ES-I3 (cell line): Measurements from ENCODE around the gene CDK6.

ENCODE experiments used
- H3K36me3 ChIP-seq: 2 replicates; pipeline ENCODE4 v1.6.1; 2013; ENCODE audit warnings: mild to moderate bottlenecking, low read length, control low read depth, moderate library complexity; ENCODE audit not compliant: insufficient read depth
- H3K4me1 ChIP-seq: 2 replicates; pipeline ENCODE4 v1.6.1; 2013; ENCODE audit warnings: mild to moderate bottlenecking, control low read depth, low read length; ENCODE audit not compliant: insufficient read depth
- H3K9ac ChIP-seq: 2 replicates; pipeline ENCODE4 v1.6.1; 2013; ENCODE audit warnings: low read depth, mild to moderate bottlenecking, low read length, moderate library complexity
- H3K9me3 ChIP-seq: 2 replicates; pipeline ENCODE4 v1.6.1; 2013; ENCODE audit warnings: mild to moderate bottlenecking, low read length, moderate library complexity; ENCODE audit not compliant: control insufficient read depth, insufficient read depth

Gene CDK6

DNA sequence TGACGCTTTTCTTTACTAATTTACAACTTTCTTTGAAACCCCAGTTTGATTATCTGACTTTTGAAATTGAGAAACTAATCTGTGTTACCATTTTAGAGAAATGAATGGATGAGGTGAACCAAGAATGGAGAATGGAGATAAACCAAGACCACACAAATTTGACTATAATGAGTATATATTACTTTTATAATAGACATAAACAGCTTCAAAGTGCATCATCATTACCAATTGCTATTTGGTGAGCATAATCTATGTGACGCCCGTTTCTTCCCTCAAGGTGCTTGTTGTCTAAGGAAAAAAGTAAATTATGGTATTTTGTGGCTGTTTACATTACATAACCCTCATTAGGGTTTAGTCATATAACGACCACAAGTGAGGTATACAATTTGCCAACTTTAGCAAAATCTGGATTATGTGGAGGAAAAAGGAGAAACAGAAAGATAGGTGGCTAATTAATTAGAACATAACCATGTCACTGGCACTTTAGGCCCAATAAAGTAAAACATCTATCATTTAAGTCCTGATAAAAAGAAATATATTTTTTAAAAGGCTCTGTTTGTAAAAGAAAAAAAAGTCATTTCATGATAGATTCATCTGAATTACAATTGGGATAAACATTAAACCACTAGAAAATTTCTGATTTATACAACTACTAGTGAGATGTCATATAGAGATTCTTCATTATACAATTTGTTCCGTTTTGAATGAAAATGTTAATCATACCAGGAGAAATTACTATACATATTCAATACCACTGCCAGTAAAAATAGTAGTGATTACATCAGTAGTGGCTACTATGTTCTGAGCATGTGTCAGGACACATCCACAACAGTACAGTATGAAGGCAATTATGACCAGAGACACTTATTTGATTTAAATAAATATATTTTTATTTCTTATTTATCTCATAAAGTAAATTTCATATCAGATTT, 128.0 kb downstream of the CDK6 start:
- no peaks in the 10 kb centered on the region for H3K36me3 ChIP-seq
- no peaks in the 10 kb centered on the region for H3K4me1 ChIP-seq
- H3K9ac ChIP-seq = no peak overlapping the region
- H3K9me3 ChIP-seq = 0 out of 2 replicates have a peak, but pooled peaks cover 7% of the 10 kb centered on the region

DNA sequence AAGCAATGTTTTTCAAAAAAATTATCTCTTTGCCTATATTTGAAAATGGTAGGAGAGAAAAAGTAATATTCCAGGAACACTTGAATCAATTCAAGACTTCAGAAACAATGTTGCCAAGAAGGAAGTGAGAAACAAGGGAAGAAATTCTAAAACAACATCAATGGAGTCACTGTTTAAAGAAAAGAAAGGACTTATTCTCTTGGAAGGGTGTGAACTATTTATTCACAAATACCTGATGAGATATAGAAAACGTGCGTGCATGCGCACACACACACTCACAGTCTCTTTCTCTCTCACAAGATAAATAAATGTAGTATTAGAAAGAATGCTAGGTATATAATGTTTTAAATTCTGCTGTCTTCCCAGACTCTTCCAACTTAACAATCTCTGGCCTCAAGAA, 128.9 kb downstream of the CDK6 start:
- Histone ChIP-seq H3K9ac (no peak overlapping the region), H3K36me3 (no peaks in the 10 kb centered on the region), H3K4me1 (no peaks in the 10 kb centered on the region), H3K9me3 (0 out of 2 replicates have a peak, but pooled peaks cover 7% of the 10 kb centered on the region)

DNA sequence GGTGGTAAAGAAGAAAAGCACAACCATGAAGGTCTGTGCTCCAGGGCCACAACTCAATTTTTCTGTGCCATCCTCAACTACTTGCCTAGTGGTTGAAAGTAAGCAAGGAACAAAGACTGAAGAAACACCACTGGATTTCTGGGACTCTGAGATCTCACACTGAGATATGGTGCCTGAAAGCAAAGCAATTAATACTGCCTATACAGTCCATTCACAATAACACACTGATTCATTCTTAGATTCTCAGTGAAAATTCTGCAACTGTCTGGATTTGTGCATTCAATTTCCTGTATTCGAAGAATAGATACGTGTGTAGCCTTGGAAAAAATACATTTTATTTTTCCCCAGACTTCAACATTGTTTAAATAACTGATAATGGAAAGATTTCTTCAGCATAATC, 129.8 kb downstream of the CDK6 start:
- H3K9ac ChIP-seq = no peak overlapping the region
- no peaks in the 10 kb centered on the region for H3K4me1 ChIP-seq
- H3K36me3 ChIP-seq = no peaks in the 10 kb centered on the region
- H3K9me3 ChIP-seq = 0 out of 2 replicates have a peak, but pooled peaks cover 7% of the 10 kb centered on the region

DNA sequence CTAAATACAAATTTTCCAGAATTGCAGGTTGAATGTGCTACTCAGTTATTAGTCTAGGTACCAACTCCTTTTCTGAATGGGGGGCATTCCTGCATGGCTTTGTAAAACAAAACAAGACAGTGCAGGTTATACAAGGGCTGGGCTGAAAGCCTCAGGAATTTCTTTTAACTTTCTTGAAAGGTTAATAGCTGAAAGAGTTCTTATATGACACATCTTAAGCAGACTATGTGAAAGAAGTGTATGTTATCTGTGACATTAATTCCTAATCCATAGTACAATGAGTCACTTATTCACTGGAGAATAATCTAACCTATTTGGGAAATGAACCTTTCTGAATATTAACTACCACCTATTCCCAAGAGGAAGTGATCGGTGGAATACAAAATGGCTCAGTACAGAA, 130.5 kb downstream of the CDK6 start:
- Histone ChIP-seq H3K4me1 (no peaks in the 10 kb centered on the region), H3K36me3 (no peaks in the 10 kb centered on the region), H3K9me3 (0 out of 2 replicates have a peak, but pooled peaks cover 7% of the 10 kb centered on the region), H3K9ac (no peak overlapping the region)

DNA sequence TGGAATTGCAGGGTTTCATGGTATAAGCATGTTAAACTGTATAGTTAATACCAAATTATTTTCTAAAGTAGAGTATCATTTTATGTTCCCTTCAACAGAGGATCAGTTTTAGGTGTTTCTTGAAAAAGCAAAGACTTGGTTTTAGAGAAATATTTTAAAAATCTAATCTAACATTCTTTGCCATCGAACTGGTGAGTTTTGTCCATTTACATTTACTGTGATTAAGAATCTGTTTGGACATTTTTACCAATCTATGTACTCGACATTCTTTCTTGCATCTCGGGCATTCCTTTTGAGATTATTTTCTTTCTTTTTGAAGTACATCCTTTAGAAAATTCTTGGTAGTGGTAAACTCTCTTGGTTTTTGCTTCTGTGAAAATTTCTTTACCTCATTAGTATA, 131.5 kb downstream of the CDK6 start:
- no peaks in the 10 kb centered on the region for H3K4me1 ChIP-seq
- H3K9ac ChIP-seq = no peak overlapping the region
- 0 out of 2 replicates have a peak, but pooled peaks cover 7% of the 10 kb centered on the region for H3K9me3 ChIP-seq
- no peaks in the 10 kb centered on the region for H3K36me3 ChIP-seq

DNA sequence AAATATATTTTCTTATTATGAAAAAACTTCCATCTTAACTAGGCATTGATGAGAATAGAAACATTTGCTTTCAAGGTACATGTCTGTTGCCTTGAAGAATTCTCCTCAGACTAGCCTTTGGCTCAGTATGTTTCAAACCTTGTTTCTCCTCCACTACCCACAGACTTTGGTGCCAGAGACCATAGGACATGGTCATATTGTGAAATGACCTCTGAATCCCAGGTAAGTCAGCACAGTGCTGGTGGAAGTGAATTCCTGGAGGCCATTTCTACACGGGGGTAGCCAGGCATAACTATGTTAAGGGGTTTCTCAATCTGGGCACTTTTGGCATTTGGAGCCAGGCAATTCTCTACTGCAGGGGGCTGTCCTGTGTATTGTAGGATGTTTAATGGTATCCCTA, 133.8 kb downstream of the CDK6 start:
- H3K4me1 ChIP-seq = no peaks in the 10 kb centered on the region; the same call in 1 of the 2 replicates
- H3K9me3 ChIP-seq = 0 out of 2 replicates have a peak, but pooled peaks cover 7% of the 10 kb centered on the region
- no peaks in the 10 kb centered on the region for H3K36me3 ChIP-seq
- no peak overlapping the region for H3K9ac ChIP-seq

DNA sequence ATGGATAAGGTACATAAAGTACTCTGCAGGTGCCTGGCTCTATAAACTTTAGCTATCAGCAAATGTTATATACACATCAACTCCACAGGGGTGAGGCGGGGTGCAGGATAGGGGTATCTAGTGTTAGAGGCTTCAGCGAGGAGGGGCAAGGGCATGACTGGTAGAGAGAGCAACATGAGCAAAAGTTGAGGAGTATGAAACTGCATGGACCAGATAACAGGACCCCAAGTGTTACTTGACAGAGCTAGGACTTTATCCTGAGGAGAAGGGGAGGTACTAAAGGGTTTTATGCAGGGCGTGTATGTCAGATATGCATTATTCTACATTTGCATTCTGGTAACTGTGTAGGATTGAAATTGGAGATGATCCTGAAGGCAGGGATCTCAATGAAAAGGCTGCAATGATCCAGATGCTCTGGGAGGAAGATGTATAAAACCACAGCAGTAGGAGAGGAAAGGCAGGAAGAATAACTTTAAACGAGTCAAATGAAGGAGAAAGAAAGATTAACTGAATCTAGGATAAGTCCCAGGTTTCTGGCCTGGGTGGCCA, 136.3 kb downstream of the CDK6 start:
- 0 out of 2 replicates have a peak, but pooled peaks cover 2% of the 10 kb centered on the region for H3K9me3 ChIP-seq
- H3K9ac ChIP-seq = no peak overlapping the region
- no peaks in the 10 kb centered on the region; the same call in 1 of the 2 replicates for H3K4me1 ChIP-seq
- H3K36me3 ChIP-seq = no peaks in the 10 kb centered on the region

DNA sequence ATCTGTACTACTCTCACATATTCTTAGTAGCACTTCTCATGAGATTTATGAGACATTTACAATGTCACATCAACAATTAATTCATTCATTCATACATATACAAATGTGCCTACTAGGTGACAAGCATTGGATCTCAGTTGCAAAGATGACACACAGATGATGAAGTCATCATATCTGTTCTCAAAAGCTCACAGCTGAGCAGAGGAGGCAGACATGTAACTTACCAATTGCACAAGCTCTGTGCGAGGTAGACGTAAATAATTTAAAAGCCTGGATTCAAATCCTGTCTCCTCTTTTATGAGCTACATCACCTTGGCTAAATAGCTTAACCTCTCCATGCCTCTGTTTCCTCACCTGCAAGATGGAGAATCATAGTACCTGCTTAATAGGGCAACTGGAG, 136.8 kb downstream of the CDK6 start:
- no peaks in the 10 kb centered on the region for H3K9me3 ChIP-seq
- H3K36me3 ChIP-seq = no peaks in the 10 kb centered on the region
- H3K9ac ChIP-seq = no peak overlapping the region
- no peaks in the 10 kb centered on the region; the same call in 1 of the 2 replicates for H3K4me1 ChIP-seq

DNA sequence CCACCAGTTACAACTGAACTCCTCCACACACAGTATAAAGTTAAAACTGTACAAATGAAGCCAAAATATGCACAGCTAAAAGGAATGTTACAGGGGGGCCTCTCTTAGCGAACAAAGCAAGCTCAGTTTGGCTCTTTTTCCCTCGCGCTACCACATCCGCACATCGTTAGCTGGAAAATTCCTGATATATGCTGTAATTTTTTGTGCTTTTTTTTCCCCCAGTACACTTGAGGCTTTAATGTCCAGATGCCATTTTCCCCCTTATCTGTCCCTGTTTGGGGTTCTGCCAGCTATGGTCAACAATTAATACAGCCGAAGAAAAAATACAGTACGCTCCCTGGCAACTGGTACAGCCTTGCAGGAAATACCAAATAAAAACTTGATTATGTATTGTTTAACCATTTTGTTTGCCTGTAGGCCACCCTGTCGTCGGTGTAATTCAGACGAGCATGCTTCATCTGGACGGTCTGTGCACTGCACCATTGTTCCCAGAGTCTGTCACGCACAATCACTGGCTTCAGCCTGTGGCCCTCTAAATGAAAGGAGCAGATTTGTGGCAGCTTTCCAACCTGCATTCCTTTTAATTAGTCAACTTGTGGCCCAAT, 138.0 kb downstream of the CDK6 start:
- Histone ChIP-seq H3K9me3 (no peaks in the 10 kb centered on the region), H3K36me3 (no peaks in the 10 kb centered on the region), H3K4me1 (no peaks in the 10 kb centered on the region; the same call in 1 of the 2 replicates), H3K9ac (no peak overlapping the region)

DNA sequence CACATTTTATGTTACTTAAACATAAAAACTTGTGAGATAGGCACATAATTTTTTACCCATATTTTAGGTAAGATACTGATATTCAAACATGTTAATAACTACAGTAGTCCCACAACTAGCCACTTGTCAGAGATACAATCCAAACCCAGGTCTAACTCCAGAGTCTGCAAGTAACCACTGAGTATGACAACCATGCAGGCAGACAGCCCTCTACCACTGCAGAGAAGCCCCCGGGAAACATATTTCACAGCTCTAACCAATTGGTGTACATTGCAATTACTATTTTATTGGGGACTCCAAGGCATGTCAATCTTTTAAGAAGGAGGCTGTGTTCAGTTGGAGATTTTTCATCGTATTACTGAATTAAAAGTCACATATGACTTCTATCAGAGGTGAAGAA, 139.0 kb downstream of the CDK6 start:
- Histone ChIP-seq H3K36me3 (no peaks in the 10 kb centered on the region), H3K4me1 (no peaks in the 10 kb centered on the region; the same call in 1 of the 2 replicates), H3K9ac (no peak overlapping the region), H3K9me3 (no peaks in the 10 kb centered on the region)

DNA sequence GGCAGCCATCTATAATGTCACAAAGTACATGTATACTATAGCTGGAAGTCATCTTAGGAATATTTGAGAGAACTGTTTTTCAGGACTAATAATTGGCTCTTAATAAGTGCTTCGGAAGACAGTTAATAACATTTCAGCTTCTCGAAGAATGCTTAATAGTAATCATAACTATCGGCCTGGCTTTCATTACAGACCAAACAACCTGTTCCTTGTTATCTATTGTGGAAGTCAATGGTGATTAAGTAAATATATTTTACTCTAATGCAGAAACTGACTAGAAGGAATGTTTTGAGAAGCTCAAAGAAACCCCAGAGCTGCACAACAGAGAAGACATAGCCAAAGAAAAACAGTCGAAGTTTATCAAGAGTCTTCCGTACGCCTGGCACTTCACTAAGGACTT, 139.4 kb downstream of the CDK6 start:
- no peak overlapping the region for H3K9ac ChIP-seq
- no peaks in the 10 kb centered on the region for H3K36me3 ChIP-seq
- no peaks in the 10 kb centered on the region; the same call in 1 of the 2 replicates for H3K4me1 ChIP-seq
- no peaks in the 10 kb centered on the region for H3K9me3 ChIP-seq

DNA sequence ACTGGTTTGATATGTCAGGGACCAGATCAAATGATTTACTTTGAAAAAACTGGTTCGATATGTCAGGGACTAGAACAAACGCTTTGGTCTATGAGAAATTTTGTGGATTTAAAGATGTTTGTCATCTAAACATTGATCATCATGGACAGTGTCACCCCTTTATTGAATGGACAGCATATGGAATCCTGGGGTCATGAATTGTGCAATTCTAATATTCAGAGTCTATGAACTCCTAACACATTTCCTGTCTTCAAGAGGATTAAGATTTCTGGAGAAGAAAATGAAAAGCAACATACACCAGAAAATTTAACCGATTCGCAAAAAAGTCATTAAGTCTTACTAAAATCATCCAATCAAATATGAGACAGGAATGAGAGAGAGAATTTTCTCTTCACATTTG, 139.8 kb downstream of the CDK6 start:
- Histone ChIP-seq H3K36me3 (no peaks in the 10 kb centered on the region), H3K4me1 (no peaks in the 10 kb centered on the region; the same call in 1 of the 2 replicates), H3K9me3 (no peaks in the 10 kb centered on the region), H3K9ac (no peak overlapping the region)

DNA sequence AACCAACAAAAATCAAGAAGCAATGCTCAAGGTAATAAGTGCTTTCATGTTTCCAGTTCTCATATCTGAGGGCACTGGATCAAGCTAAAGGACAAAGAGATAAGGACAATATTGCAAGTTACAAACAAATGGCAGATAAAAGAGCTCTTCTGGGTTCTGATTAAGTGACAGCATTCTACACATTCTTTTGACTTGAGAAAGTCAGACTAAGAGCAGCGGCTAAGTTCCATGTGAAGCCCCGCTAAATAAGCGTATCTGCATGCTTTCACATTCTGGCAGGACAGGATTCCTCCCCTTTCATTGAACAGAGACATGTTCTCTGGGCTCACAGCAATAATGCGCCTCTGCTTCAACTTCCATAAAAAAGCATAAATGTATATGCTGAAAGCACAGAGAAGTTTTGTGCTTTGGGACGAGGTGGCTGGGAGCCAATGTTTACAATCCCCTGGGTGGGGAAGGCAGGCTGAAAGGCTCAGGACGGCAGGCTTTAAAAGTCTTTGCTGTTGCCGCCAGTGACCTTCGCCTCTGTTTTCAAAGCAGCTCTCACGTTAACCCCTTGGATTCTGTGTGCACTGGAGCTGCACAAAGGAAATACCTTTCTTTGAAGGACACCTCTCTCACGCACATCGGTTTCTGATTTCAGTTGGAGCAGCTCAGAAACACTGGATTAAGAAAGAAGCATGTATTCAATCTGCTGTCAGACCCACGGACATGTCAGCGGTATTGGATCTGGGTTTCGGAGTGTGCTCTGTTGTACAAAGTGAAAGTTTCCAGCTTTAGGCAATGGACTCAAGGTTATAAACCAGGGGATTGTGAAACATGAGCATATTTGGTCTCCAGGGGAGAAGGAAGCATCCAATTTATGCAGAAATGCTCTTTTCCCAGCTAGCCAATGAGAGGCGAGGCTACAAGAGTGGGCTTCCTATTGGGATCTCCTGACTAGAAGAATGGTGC, 140.8 kb downstream of the CDK6 start:
- Histone ChIP-seq H3K4me1 (no peaks in the 10 kb centered on the region; the same call in 1 of the 2 replicates), H3K9ac (peak overlapping the region; percentile 60), H3K9me3 (no peaks in the 10 kb centered on the region), H3K36me3 (no peaks in the 10 kb centered on the region)

DNA sequence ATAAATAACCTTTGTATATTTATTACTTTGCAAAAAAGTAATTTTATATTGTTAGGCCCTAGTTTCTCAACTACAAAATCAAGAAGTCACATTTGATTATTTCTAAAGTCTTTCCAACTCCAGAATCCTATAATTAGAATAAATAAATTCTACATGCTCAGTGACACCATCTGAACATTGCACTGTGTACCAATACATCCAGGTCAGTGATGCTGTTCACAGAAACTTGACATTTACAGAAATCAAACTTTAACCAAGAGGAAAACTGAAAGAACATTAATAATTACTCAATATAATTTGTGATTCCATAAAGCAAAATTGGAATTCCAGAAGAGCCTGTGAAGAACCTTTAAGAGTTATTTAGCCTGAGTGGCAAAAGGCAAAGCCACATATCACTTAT, 142.2 kb downstream of the CDK6 start:
- no peaks in the 10 kb centered on the region for H3K9me3 ChIP-seq
- H3K9ac ChIP-seq = no peak overlapping the region
- no peaks in the 10 kb centered on the region for H3K36me3 ChIP-seq
- no peaks in the 10 kb centered on the region; the same call in 1 of the 2 replicates for H3K4me1 ChIP-seq
